Measurements from ENCODE around the gene CCDC157.

GRCh38 chr22:30425327-30425615 lies 68.5 kb downstream of the CCDC157 start:
- TF ChIP-seq CTCF (IDR thresholded peaks at IDR 0.05) (no peak), ZFX (IDR thresholded peaks at IDR 0.05; ENCODE audit: borderline replicate concordance) (no peak)
